Measurements from ENCODE around the gene AUH. TPM values are rescaled to one million over a fixed set of nuclear protein-coding genes. Genes with fewer than 3 reads are reported as not detected.

Gene AUH
- total and polyA plus RNA-seq, 10 of the 15 experiments (the other 5 are each of a cell fraction or from before 2014, with no cell fraction given), result 1.7 to 7.3 (median 4.6) TPM

DNA sequence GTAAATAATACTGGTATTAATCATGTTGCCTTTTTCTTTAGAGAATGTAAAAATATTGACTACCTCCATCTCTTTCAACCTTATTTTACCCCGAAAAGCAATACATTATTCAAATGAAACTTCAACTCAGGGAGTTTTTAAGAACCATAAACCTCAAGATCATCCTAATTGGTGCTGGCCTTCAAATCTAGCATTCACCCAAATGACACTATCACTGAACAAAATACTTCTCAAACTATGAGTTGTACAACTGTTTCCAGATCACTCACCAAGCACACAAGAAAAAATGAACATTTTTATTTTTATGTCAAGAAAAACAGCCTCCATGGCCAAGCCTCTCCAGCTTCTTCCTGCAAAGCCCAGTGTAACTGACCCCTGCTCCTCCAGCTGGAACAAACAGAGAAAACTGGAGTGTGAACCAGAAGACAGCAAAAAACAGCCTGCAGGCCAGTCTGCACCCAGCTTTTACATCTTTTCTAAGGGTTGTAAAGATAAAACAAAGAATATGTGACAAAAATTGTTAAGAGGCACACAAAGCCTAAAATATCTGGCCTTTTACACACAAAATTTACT is 21.2 kb downstream of the AUH start:
- Histone ChIP-seq H3K27me3 (replicated peaks in 1 of 2; ENCODE audit: control insufficient read depth in 2 of 2, insufficient read depth in 2 of 2, low read length in 1 of 2) (no peaks in the 10 kb centered on the region), H3K4me3 (no peak overlapping the region), H3K9me3 (replicated peaks; ENCODE audit: control insufficient read depth, insufficient read depth, low read length) (no peaks in the 10 kb centered on the region), H3K4me1 (ENCODE audit: control insufficient read depth, insufficient read depth, low read length) (no peaks in the 10 kb centered on the region), H2AFZ (ENCODE audit: control insufficient read depth, low read depth, low read length) (no peak overlapping the region), H3K27ac (ENCODE audit: control insufficient read depth, insufficient read depth) (no peak overlapping the region), H4K20me1 (ENCODE audit: control insufficient read depth, insufficient read depth) (no peaks in the 10 kb centered on the region), H3K4me2 (ENCODE audit: control insufficient read depth, insufficient read depth) (no peak overlapping the region), H3K79me2 (ENCODE audit: control insufficient read depth, insufficient read depth, low read length) (no peaks in the 10 kb centered on the region), H3K9ac (ENCODE audit: control insufficient read depth, insufficient read depth, low read length) (no peak overlapping the region), H3K36me3 (ENCODE audit: control insufficient read depth in 2 of 2, insufficient read depth in 2 of 2, low read length in 1 of 2) (peaks cover 2 to 4% of the 10 kb centered on the region in 2 experiments; a peak in 2 of 4 replicates)
- ChIA-PET CTCF (interaction anchor here (0.9 to 1.7 kb wide), 4 partner anchors 16 to 213 kb away, joined by 3 to 6 read pairs (median 6); no protein-coding TSS in a partner anchor), RAD21 (ENCODE audit: unreplicated experiment) (interaction anchor here (1.1 kb wide), 1 partner anchor 425 kb away, joined by 3 read pairs; no protein-coding TSS in a partner anchor), POLR2A (no interaction called here), SMC1A (ENCODE audit: uncharacterized antibody, unreplicated experiment) (interaction anchor here (2.4 kb wide), 1 partner anchor 86 kb away, joined by 6 read pairs; no protein-coding TSS in a partner anchor)
- BruUV-seq (replicated peaks), result no TSS peak
- intact Hi-C loops (cut with micrococcal nuclease; ENCODE audit: unreplicated experiment), result no loop called here
- 50% methylated on average over 1 of the region's 1 CpG for WGBS (ENCODE audit: insufficient coverage, insufficient replicate concordance, low lambda C conversion rate, missing lambda C conversion rate)
- TF ChIP-seq, protein P1, sequence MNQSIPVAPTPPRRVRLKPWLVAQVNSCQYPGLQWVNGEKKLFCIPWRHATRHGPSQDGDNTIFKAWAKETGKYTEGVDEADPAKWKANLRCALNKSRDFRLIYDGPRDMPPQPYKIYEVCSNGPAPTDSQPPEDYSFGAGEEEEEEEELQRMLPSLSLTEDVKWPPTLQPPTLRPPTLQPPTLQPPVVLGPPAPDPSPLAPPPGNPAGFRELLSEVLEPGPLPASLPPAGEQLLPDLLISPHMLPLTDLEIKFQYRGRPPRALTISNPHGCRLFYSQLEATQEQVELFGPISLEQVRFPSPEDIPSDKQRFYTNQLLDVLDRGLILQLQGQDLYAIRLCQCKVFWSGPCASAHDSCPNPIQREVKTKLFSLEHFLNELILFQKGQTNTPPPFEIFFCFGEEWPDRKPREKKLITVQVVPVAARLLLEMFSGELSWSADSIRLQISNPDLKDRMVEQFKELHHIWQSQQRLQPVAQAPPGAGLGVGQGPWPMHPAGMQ (IDR thresholded peaks at IDR 0.05; ENCODE audit: borderline replicate concordance), result no peak
- TF ChIP-seq KDM1A (IDR thresholded peaks at IDR 0.05; ENCODE audit: borderline replicate concordance) (no peak), ATF7 (IDR thresholded peaks at IDR 0.05; ENCODE audit: low read depth) (no peak), NR2C1 (IDR thresholded peaks at IDR 0.05) (no peak), BMI1 (IDR thresholded peaks at IDR 0.05; ENCODE audit: borderline replicate concordance) (no peak), BHLHE40 (IDR thresholded peaks at IDR 0.05; ENCODE audit: borderline replicate concordance in 1 of 2, low read depth in 2 of 2, low read length in 1 of 2) (no peak), NRF1 (conservative IDR thresholded peaks at IDR 0.05; ENCODE audit: low read depth, low read length) (no peak), NFYA (IDR thresholded peaks at IDR 0.05; ENCODE audit: borderline replicate concordance, low read depth, low read length) (no peak), KAT2A (conservative IDR thresholded peaks at IDR 0.05; ENCODE audit: control insufficient read depth, low read depth, low read length) (no peak), SMARCA5 (IDR thresholded peaks at IDR 0.05) (no peak), KLF5 (IDR thresholded peaks at IDR 0.05; ENCODE audit: partially characterized antibody) (no peak), IKZF1 (conservative IDR thresholded peaks at IDR 0.05) (no peak), CREB1 (IDR thresholded peaks at IDR 0.05; ENCODE audit: low read depth) (no peak)
- TF ChIP-seq, protein P2, sequence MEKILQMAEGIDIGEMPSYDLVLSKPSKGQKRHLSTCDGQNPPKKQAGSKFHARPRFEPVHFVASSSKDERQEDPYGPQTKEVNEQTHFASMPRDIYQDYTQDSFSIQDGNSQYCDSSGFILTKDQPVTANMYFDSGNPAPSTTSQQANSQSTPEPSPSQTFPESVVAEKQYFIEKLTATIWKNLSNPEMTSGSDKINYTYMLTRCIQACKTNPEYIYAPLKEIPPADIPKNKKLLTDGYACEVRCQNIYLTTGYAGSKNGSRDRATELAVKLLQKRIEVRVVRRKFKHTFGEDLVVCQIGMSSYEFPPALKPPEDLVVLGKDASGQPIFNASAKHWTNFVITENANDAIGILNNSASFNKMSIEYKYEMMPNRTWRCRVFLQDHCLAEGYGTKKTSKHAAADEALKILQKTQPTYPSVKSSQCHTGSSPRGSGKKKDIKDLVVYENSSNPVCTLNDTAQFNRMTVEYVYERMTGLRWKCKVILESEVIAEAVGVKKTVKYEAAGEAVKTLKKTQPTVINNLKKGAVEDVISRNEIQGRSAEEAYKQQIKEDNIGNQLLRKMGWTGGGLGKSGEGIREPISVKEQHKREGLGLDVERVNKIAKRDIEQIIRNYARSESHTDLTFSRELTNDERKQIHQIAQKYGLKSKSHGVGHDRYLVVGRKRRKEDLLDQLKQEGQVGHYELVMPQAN (conservative IDR thresholded peaks at IDR 0.05), result no peak
- ATAC-seq (no peak), DNase-seq (ENCODE audit: low read depth, low spot score) (no peak), FAIRE-seq (no peak)
- in situ Hi-C loops (cut with MboI), result no loop called here
